Dendritic cell treated with granulocyte-macrophage colony-stimulating factor and Interleukin-4, amounts not matched to agents 40 ng/mL and 50 ng/mL, for 4 days (primary cell): ENCODE measurements around the gene RHOT1.
"Not testable (repeated sequence)": the region's sequence is repeated elsewhere in the genome, so short reads cannot be mapped to it uniquely, and the experiment has no call there.

Experiments
- H3K27ac Mint-ChIP-seq: one replicate; pipeline ENCODE4 v1.8.0; 2022; ENCODE audit warnings: mild to moderate bottlenecking, mixed read lengths
- H3K27me3 Mint-ChIP-seq: one replicate; pipeline ENCODE4 v1.8.0; 2022; ENCODE audit warnings: mild to moderate bottlenecking, mixed read lengths
- H3K36me3 Mint-ChIP-seq: one replicate; pipeline ENCODE4 v1.8.0; 2022; ENCODE audit warnings: low read depth, mixed read lengths
- H3K4me1 Mint-ChIP-seq: one replicate; pipeline ENCODE4 v1.8.0; 2022; ENCODE audit warnings: low read depth, mixed read lengths
- H3K4me3 Mint-ChIP-seq: one replicate; pipeline ENCODE4 v1.8.0; 2022; ENCODE audit warnings: mild to moderate bottlenecking, moderate library complexity, mixed read lengths
- H3K9me3 Mint-ChIP-seq: one replicate; pipeline ENCODE4 v1.8.0; 2022; ENCODE audit warnings: mixed read lengths
- intact Hi-C: fragments of 100-400 bp; cut with micrococcal nuclease; formaldehyde crosslinking; loops from one replicate; pipeline ENCODE4 v1.15.0; 2022

Gene RHOT1

GRCh38 chr17:32115546-32115945, 26.8 kb upstream of the RHOT1 start:
- intact Hi-C loops, H3K36me3 Mint-ChIP-seq, H3K9me3 Mint-ChIP-seq, H3K27ac Mint-ChIP-seq, H3K27me3 Mint-ChIP-seq, H3K4me3 Mint-ChIP-seq: not testable (repeated sequence)
- H3K4me1 Mint-ChIP-seq, result peaks cover 24% of the 10 kb centered on the region

GRCh38 chr17:32116937-32117336, 25.4 kb upstream of the RHOT1 start:
- H3K36me3 Mint-ChIP-seq, result no peaks in the 10 kb centered on the region
- no peaks in the 10 kb centered on the region for H3K27me3 Mint-ChIP-seq
- no peaks in the 10 kb centered on the region for H3K9me3 Mint-ChIP-seq
- no peak overlapping the region for H3K27ac Mint-ChIP-seq
- intact Hi-C loops, result no loop called here
- H3K4me1 Mint-ChIP-seq, result peaks cover 18% of the 10 kb centered on the region
- no peak overlapping the region for H3K4me3 Mint-ChIP-seq

GRCh38 chr17:32117399-32117798, 24.9 kb upstream of the RHOT1 start:
- no peak overlapping the region for H3K4me3 Mint-ChIP-seq
- no peaks in the 10 kb centered on the region for H3K27me3 Mint-ChIP-seq
- no peaks in the 10 kb centered on the region for H3K36me3 Mint-ChIP-seq
- peaks cover 17% of the 10 kb centered on the region for H3K4me1 Mint-ChIP-seq
- H3K9me3 Mint-ChIP-seq, result no peaks in the 10 kb centered on the region
- H3K27ac Mint-ChIP-seq, result no peak overlapping the region
- intact Hi-C loops, result no loop called here

- H3K9me3 Mint-ChIP-seq, H3K36me3 Mint-ChIP-seq, H3K27ac Mint-ChIP-seq, H3K27me3 Mint-ChIP-seq, H3K4me3 Mint-ChIP-seq, intact Hi-C loops: not testable (repeated sequence)
- H3K4me1 Mint-ChIP-seq, result peaks cover 17% of the 10 kb centered on the region
Measured at GRCh38 chr17:32118088-32118487, 24.2 kb upstream of the RHOT1 start.

DNA sequence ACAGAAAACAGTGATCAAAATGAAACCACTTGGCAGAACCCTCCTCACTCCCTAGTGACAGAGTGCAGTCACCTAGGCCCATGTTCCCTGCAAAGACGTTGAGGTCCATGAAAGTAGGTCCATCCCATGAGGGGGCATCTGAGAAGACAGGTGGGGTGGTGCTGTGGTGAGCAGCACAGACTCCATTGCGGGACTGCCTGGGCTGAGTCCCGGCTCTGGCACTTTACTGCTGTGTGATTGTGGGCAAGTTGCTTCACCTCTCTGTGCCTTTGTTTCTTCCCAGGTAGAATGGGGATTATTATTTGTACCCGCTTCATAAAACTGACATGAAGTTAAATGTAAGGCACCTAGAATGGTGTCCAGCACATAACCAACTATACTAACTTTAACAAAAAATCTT, 23.5 kb upstream of the RHOT1 start:
- Mint-ChIP-seq H3K36me3 (no peaks in the 10 kb centered on the region), H3K4me1 (peaks cover 17% of the 10 kb centered on the region), H3K9me3 (no peaks in the 10 kb centered on the region), H3K27ac (no peak overlapping the region), H3K27me3 (no peaks in the 10 kb centered on the region), H3K4me3 (no peak overlapping the region)
- intact Hi-C loops, result no loop called here

- intact Hi-C loops, result no loop called here
- H3K4me3 Mint-ChIP-seq, result no peak overlapping the region
- H3K27ac Mint-ChIP-seq, result no peak overlapping the region
Measured at GRCh38 chr17:32120141-32120540, 22.2 kb upstream of the RHOT1 start.

GRCh38 chr17:32120716-32121115, 21.6 kb upstream of the RHOT1 start:
- intact Hi-C loops, result no loop called here

More at GRCh38 chr17:32120141-32120540, 22.2 kb upstream of the RHOT1 start:
- no peaks in the 10 kb centered on the region for H3K9me3 Mint-ChIP-seq
- H3K36me3 Mint-ChIP-seq, result no peaks in the 10 kb centered on the region
- H3K27me3 Mint-ChIP-seq, result no peaks in the 10 kb centered on the region
- peaks cover 11% of the 10 kb centered on the region for H3K4me1 Mint-ChIP-seq

DNA sequence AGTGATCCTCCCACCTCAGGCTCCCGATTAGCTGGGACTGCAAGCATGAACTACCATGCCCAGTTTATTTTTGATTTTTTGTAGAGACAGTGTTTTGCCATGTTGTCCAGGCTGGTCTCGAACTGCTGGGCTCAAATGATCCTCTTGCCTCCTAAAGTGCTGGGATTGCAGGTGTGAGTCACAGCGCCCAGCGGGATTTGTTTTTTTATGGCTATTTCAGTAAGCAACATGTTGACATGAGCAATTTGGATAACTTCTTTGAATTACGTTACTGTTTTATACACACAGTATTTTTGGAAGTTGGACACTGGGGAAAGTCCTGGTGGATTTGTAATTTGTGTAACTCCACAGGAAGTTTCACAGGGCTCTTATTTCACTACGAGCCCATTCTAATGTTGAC, 18.5 kb upstream of the RHOT1 start:
- Mint-ChIP-seq H3K9me3 (no peaks in the 10 kb centered on the region), H3K27ac (no peak overlapping the region), H3K4me3 (no peak overlapping the region), H3K27me3 (no peaks in the 10 kb centered on the region), H3K36me3 (peaks cover 6% of the 10 kb centered on the region), H3K4me1 (peaks cover 24% of the 10 kb centered on the region)
- intact Hi-C loops, result no loop called here

More at GRCh38 chr17:32120716-32121115, 21.6 kb upstream of the RHOT1 start:
- peaks cover 10% of the 10 kb centered on the region for H3K4me1 Mint-ChIP-seq
- H3K27ac Mint-ChIP-seq, result no peak overlapping the region
- H3K36me3 Mint-ChIP-seq, result no peaks in the 10 kb centered on the region
- H3K4me3 Mint-ChIP-seq, result no peak overlapping the region
- H3K9me3 Mint-ChIP-seq, result no peaks in the 10 kb centered on the region
- no peaks in the 10 kb centered on the region for H3K27me3 Mint-ChIP-seq

DNA sequence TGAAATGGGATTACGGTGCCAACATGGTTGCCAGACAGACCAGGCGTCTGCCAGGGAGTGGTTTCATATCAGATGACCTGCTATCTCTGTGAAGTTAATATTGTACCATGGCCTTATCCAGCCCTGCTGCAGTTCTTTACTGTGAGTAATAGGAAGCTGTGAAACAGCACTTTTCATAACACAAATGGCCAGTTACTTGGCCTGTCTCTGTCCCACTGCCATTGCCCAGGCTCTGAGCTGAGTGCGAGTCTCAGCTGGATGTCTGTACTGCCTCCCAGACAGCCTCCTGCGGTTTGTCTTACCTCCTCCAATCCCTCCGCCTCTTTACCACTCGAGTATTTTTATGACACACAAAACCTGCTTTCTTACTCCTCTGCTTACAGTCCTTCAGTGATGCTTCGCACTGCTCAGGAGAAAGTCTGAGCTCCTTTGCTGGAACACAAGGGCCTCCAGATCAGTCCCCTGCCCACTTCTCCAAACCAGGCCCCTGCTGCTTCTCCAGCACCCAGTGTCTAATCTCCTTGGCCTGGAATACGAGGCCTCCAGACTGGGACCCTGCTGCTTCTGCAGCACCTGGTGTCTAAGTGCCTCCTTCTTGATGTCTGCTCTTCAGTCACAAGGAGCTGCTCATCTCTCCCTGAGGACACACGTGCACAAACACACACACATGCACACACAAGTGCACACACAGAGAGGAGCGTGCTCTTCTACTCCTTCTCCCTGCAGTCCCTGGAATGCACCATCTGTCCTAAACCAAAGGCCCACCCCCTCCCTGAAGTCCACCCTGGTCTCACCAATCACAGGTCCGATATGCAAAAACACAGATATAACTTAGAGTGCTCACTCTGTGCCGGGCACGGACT, 17.1 kb upstream of the RHOT1 start:
- intact Hi-C loops, result no loop called here
- no peak overlapping the region for H3K4me3 Mint-ChIP-seq
- H3K4me1 Mint-ChIP-seq, result peaks cover 30% of the 10 kb centered on the region
- peak overlapping the region; percentile 6 for H3K27ac Mint-ChIP-seq
- peaks cover 12% of the 10 kb centered on the region for H3K36me3 Mint-ChIP-seq
- no peaks in the 10 kb centered on the region for H3K9me3 Mint-ChIP-seq
- H3K27me3 Mint-ChIP-seq, result no peaks in the 10 kb centered on the region

- peak overlapping the region; percentile 6 for H3K27ac Mint-ChIP-seq
- intact Hi-C loops, result loop anchor here (2.0 kb wide), 1 partner anchor 15 kb away; no protein-coding TSS in a partner anchor
- peaks cover 12% of the 10 kb centered on the region for H3K36me3 Mint-ChIP-seq
- H3K4me1 Mint-ChIP-seq, result peaks cover 24% of the 10 kb centered on the region
- H3K9me3 Mint-ChIP-seq, result no peaks in the 10 kb centered on the region
- no peaks in the 10 kb centered on the region for H3K27me3 Mint-ChIP-seq
- no peak overlapping the region for H3K4me3 Mint-ChIP-seq
Measured at GRCh38 chr17:32125848-32126153, 16.5 kb upstream of the RHOT1 start.

DNA sequence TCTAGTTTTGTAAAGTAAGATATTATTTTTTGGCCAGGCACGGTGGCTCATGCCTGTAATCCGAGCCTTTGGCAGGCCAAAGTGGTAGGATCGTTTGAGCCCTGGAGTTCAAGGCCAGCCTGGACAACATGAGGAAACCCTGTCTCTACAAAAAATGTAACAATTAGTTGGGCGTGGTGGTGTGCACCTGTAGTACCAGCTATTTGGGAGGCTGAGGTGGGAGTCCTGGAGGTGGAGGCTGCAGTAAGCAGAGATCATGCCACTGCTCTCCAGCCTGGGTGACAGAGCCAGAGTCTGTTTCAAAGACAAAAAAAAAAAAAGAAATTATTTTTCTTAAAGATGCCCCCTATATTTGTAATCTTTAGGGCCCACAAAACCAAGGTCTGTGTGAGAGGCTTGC, 16.0 kb upstream of the RHOT1 start:
- H3K4me1 Mint-ChIP-seq, result peaks cover 21% of the 10 kb centered on the region
- H3K36me3 Mint-ChIP-seq, result peaks cover 12% of the 10 kb centered on the region
- intact Hi-C loops, result loop anchor here (2.0 kb wide), 1 partner anchor 14 kb away; no protein-coding TSS in a partner anchor
- H3K27me3 Mint-ChIP-seq, result no peaks in the 10 kb centered on the region
- no peaks in the 10 kb centered on the region for H3K9me3 Mint-ChIP-seq
- H3K4me3 Mint-ChIP-seq, result no peak overlapping the region
- peak overlapping the region; percentile 6 for H3K27ac Mint-ChIP-seq

DNA sequence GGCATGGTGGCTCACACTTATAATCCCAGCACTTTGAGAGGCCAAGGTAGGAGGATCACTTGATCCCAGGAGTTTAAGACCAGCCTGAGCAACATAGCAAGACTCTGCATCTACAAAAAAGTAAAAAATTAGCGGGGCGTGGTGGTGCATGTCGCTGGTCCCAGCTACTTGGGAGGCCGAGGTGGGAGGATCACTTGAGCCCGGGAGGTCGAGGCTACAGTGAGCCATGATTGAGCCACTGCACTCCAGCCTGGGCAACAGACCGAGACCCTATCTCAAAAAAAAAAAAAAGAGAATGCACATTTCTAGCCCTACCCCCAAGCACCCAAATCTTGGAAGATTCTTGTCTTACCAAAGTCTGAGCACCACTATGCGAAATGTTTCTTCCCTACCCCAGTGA, 15.6 kb upstream of the RHOT1 start:
- peak overlapping the region; percentile 91 for H3K27ac Mint-ChIP-seq
- H3K27me3 Mint-ChIP-seq, result no peaks in the 10 kb centered on the region
- intact Hi-C loops, result loop anchor here (2.0 kb wide), 1 partner anchor 14 kb away; no protein-coding TSS in a partner anchor
- peaks cover 12% of the 10 kb centered on the region for H3K36me3 Mint-ChIP-seq
- peaks cover 21% of the 10 kb centered on the region for H3K4me1 Mint-ChIP-seq
- no peak overlapping the region for H3K4me3 Mint-ChIP-seq
- H3K9me3 Mint-ChIP-seq, result no peaks in the 10 kb centered on the region

DNA sequence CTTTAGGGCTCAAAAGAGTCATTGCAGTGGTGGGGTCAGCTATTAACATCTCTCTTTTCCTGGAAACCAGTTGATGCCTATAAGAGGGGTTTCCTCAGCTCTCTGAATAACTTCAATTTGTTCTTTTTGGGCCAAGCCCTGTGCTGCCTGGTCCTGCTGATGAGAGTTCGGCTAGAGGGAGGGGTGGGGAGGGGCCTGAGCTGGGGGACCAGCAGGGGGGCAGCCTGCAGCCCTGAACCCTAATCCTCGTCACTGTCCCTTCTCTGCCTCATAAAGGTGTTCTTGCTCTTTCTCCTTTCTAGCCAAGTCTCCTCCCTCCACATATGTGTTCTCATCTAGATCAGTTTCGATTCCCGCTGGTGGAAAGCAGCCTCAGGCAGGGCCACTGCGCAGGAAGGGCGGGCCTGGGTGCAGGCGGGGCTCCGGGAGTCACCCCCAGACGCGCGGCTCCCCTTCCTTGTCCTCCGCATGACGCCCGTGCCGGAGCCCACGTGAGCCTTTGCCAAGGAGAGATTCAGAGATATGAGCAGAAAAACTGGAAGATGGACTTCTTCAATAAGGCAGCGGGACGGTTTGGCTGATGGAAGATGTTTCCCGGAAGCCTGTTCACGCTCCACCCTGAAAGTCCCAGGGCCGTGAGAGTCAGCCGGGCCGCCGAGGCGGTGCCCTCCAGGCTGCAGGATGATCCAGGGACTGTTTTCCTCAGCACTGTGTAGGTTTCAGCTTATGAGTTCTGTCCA, 15.0 kb upstream of the RHOT1 start:
- intact Hi-C loops, result loop anchor here (2.0 kb wide), 1 partner anchor 13 kb away; no protein-coding TSS in a partner anchor
- H3K4me3 Mint-ChIP-seq, result peak overlapping the region; percentile 79

GRCh38 chr17:32128470-32128869, 13.8 kb upstream of the RHOT1 start:
- Mint-ChIP-seq H3K4me3 (peak overlapping the region; percentile 63), H3K36me3 (peaks cover 12% of the 10 kb centered on the region), H3K4me1 (peaks cover 21% of the 10 kb centered on the region), H3K27ac (peak overlapping the region; percentile 66)
- H3K9me3 Mint-ChIP-seq, intact Hi-C loops, H3K27me3 Mint-ChIP-seq: not testable (repeated sequence)

More for the DNA sequence above, 15.0 kb upstream of the RHOT1 start:
- Mint-ChIP-seq H3K27me3 (no peaks in the 10 kb centered on the region), H3K36me3 (peaks cover 12% of the 10 kb centered on the region), H3K27ac (peak overlapping the region; percentile 91), H3K4me1 (peaks cover 21% of the 10 kb centered on the region), H3K9me3 (no peaks in the 10 kb centered on the region)
